ENCODE measurements around the gene SERP2.

Gene SERP2

DNA sequence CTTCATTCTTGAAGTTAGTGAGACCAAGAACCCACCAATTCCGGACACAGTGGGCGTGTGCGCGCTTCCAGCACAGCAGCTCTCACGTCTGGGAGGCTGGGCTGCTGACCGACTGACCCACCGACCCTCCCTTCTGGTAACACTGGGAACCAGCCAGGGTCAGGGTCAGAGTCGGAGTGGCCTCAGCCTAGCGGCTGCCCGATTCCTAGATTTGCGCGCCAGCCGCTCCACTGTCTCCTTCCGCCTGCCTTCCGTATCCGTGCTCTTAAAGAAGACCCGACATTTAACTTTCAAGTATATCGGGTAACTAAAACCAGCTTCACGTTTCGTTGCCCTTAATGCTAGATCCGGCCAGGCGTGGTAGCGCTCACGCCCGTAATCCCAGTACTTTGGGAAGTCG, 41.1 kb downstream of the SERP2 start:
- DNase-seq: no peak

DNA sequence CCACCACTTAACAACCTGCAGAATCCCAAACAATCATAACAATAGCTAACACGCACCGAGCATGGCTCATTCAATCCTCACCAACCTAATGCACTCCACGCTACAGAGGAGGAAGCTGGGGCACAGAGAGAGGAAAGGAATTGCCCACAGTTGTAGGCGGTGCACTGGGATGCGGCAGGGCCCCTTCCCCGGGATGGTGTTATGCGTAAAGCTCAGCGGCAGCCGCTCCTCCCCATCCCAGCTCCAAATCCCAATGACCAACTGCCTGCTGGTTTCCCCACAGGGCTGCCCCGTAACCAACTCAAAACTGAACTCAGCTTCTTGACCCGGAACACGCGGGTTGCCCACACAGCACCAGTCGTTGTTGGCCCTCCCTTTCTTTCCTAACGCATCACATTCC, 42.2 kb downstream of the SERP2 start:
- DNase-seq: no peak

DNA sequence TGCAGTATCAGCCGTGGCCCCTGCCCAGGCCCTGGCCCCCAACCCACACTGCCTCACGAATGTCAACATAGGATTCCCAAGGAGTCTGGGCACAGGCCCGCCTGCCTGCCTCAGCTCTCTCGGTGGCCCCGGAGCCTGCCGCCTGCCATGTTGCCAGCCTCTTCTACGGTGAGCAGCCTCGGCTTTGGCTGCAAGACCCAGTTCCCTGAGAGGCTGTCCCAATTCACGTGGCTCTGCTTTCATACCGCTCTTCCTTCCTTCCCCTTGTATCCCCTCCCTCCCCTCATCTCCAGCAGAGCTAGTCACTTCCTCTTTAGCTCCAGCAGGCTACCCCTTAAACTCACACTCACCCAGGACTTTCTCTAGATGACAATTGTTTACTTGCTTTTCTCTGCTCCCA, 42.7 kb downstream of the SERP2 start:
- DNase-seq: no peak

DNA sequence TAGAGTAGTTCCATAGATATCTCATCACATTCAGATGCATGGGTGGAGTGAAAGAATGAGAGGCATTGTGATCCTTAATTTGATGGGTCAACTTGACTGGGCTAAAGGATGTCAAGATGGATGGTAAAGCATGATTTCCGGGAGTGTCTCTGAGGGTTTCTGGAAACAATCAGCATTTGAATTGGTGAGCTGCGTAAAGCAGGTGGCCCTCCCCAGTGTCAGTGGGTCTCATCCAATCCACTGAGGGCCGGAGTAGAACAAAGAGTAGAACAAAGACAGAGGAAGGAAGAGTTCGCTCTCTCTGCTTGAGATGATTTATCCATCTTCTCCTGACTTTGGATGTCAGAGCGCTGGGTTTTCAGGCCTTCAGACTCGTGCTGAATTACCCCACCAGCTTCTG, 43.1 kb downstream of the SERP2 start:
- DNase-seq: no peak

DNA sequence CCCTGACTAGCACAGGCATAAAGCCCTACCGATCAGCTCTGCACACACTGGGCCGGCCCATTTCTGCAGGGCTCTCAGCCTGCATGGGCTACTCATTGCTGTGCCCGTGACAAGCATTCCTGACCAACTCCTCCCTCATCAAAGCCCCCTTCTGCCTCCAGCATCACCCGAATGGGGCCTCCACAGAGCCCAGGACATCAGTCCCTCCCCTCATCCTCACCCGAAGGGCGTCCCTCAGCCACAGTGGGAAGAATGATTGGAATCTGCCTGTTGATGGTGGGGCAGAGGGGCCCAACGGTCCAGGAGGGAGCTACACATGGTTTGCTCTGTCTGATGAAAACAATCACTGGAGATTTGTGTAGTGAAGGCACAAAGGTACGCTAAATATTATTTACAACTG, 43.8 kb downstream of the SERP2 start:
- DNase-seq: no peak

DNA sequence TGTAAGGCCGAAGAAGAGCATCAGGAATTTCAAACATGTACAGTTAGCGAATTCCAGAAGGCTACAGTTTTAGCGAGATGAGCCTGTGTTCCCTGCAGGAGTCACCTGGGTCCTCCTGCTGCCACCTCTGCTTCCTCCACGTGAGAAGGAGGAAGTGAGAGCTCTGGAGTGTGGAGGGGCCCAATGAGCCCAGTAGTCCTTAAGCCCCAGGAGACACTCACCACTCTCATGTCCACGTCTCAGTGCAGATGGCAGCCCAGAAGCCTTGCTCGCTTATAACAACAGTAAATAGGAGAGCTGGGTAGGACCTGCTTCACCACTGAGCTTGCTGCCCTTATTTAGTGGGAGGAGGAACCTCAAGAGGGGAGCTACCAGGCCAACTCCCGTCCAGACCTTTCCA, 44.3 kb downstream of the SERP2 start:
- no peak for DNase-seq

DNA sequence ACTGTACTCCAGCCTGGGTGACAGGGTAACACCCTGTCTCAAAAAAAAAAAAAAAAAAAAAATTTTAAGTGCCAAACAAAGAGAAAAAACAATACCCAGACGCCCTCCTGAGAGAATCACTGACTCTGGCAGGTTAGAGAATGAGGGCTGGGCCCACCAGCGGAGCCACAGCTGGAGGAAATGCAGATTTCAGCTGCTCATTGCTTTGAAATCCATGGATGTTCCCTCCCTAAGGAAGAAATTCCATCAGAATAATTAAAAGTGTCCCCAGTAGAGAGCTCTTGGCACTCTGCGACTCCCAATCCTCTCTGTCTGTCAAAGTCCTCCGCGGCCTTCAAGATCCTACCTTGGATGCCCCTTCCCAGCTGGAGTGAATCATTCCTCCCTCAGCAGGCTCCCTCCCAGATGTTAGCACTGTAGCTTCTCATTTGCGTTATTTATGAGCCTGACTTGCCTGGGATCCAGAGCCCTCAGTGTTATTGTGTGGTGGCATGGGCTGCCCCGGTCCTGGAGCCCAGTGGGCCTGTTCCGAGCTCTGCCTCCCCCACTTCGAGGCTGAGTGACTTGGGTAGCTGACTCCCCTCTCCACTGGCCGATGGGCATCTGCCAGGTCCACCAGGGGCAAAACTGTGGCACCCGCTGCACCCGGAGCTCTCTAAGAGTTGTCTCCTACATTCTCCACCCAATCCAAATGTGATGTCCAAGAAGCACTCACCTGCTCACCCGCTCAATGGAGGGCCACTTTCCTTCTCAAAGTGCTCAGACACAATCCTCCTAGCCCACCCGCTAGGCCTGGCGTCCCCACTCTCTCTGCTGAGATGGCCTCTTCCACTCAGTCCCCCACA, 47.0 kb downstream of the SERP2 start:
- no peak for DNase-seq

DNA sequence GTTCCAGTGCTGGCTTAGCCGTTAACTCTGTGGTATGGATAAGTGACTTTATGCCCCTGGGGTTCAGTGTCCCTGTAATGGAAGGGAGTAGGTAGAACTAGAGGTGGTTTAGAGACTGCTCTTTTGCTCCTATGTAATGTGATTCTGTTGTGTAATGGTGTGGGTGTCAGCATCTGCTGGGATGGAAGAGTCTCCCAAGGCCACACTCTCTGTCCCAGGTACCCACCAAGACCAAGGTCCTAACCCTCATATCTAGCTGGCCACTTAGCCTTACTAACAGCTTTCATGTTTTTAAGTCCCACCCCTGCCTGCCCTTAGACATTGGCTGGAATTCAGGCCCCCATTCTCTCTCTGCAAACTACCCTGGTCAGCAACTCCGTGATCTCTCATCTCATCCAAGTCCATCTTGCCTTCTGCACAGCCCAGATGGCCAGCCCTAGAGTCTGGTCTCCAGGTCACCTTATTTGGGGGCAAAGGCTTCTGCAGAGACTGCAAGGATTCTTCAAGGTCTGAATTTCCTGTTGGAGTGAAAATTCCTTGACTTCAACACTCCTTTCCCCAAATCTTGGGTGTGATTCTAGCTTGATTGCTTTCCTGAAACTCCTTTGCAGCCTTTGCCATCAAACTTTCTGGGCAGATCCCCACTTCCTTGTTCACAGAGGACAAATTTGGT, 48.4 kb downstream of the SERP2 start:
- DNase-seq: no peak

DNA sequence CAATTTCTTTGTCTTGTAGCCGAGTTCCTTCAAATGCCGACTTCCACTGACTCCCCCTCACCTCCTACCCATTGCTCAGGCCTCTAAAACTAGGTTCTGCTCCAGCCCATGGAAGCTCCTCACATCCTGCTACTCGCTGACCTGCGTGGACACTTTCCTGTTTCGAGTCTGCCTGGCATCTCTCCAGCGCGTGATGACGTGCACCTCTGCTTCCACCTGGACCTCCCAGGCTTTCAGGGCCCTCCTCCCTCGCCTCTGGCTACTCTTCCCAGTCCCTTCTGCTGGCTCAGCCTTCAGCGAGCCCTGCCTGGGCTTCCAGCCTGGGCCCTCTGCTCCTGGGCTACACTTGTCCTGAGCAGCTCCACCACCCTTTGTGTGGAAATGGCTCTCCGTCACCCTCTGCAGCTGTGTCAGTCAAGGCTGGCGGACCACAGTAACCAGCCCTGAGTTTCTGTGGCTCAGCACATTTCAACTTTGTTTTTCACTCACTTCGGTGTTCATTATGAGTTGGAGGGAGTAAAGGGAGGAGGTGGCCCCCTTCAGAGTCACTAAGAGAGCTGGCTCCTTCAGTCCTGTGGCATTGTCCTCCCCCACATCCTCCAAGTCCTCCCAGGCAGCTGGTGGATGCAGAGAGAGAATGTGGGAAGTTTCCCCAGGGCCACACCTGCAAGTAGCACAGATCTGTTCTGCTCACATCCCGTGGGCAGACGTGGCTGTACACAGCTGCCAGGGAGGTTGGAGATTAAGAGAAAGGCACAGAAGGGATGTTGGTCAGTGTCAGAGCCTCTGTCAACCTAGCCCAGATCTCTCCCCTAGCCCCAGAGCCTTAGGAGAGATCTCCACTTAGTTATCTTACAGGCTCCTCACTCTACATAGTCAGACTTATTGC, 49.4 kb downstream of the SERP2 start:
- DNase-seq: no peak

DNA sequence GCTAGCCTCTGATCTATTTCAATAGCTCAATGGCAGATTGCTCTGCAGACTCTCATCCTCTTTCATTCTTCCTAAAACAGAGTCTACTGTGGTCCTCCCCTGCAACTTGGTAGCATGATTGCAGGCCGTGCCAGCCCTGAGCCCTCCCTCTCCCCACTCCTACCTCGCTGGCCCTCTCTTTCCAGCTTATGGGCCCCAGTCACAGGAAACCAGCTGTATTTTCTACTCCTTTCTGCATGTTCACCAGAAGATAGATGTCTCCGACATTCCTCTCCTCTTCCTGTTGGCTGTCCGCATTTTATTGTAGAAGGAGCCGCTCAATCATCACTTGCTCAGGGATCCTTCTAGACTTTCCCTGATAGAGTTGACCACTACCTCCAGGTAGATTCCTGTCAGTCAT, 50.2 kb downstream of the SERP2 start:
- DNase-seq: no peak

DNA sequence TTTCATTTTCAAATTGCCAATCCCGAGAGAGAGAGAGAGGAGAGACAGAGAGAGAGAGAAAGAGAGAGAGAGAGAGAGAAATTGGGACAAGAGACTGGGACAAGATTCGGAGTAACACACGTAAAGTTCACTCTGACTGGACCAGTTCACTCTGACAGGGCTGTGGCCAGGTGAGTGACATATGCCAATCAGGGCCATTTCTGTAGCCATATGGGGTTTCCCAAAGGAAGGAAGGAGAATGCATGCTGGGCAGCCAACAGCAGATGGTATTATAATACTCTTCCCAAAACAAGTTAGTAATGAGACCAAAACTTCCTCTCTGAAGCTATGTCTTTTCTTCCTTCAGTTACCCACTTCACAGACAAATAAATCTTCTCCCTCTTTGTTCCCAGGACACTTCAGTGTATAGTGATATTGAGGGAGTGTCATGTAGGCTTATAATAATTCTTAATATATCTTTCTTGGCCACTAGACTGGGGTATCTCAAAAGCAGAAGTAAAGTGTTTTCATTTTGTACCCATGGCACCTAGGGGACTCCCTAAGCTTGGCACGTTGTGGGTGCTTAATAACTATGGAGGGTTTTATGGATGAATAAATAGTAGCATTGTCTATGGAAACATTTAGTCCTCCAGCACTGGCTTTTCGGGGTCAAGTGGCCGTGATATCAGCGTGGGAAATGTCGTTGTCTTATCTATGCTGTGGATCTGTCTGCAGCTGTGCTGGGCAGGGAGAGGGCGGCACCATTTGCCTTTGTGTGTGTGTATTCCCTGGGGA, 51.6 kb downstream of the SERP2 start:
- DNase-seq: no peak

DNA sequence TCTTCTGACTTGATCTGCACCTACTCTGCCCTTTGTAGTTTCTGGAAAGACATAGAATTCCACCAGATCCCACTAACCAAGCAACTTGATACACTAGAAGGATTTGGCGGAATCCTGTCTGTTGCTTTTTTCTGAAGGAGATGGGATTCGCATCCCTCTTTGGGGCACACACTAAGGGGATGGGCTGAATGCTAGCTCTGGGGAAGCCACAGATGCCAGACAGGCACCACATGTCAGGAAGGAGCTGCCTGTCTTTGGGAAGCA, 52.1 kb downstream of the SERP2 start:
- no peak for DNase-seq

DNA sequence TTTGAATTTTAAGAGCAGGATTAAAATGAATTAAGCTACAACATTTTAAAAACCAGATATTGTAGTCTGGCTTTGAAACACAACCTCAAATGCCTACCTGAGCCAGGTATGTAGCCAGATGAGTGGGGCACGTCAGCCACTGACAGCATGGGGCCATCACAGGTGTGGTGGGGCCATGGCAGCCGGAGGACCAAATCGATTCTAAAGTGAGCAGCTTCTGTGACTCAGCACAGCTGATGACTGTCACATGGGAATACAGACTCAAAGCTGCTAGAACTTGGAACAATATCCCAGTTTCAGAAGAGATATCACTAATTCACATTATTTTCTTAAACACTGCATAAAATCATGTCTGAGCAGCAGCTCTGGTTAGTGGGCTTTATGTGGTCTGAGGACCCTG, 52.8 kb downstream of the SERP2 start:
- no peak for DNase-seq

DNA sequence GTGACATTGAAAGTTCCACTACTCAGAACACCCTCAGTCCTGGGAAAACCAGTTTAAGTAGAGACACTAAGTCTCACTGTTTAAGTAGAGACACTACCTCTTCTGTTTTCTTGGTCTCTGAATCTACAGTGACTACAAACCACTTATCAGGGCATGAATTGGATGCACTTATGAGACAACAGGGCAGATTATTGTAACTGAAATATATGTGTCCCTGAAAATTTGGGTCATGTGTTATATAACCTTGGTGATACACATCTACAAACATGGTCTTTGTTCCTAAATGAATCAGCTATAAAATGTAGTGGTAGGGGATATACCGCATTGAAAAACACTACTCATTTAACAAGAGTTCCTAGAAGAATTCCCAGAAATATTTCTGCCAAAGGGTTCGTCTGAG, 55.7 kb downstream of the SERP2 start:
- DNase-seq: no peak

DNA sequence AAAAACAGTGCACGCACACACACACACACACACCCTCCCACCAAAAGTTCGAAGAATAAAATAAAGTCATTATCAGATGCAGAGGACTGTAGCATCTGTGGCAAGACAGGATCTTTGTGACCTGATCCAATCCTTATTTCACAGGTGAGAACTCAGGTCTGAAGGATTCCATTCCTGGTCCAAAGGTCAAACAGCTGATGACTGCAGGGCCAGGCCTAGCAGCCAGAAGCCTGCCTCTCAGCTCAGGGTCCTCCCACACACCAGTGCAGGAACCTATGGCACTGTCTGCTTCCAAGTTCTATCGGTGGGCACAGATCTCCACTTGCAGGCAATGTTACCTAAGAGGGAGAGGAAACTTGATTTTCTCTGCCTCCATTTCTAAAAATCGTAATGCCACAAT, 57.5 kb downstream of the SERP2 start:
- DNase-seq: no peak

DNA sequence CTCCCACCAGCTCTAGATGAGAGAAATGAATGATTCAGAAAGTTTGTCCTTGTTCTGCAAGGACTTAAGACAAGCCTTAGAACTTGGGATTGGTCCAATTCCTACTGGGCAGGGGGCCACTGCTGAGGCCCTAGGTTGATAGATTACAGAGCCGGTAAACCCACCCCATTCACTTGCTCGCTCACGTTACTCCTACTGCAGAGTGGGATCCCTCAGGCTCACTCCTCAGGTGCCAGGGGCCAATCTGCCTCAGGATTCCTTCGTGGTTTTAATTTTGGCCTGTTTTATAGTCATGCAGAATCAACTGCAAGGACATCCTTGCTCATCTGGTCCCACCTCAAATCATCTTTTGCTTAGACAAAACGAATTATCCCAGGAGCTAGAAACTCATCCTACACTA, 59.0 kb downstream of the SERP2 start:
- DNase-seq: no peak

DNA sequence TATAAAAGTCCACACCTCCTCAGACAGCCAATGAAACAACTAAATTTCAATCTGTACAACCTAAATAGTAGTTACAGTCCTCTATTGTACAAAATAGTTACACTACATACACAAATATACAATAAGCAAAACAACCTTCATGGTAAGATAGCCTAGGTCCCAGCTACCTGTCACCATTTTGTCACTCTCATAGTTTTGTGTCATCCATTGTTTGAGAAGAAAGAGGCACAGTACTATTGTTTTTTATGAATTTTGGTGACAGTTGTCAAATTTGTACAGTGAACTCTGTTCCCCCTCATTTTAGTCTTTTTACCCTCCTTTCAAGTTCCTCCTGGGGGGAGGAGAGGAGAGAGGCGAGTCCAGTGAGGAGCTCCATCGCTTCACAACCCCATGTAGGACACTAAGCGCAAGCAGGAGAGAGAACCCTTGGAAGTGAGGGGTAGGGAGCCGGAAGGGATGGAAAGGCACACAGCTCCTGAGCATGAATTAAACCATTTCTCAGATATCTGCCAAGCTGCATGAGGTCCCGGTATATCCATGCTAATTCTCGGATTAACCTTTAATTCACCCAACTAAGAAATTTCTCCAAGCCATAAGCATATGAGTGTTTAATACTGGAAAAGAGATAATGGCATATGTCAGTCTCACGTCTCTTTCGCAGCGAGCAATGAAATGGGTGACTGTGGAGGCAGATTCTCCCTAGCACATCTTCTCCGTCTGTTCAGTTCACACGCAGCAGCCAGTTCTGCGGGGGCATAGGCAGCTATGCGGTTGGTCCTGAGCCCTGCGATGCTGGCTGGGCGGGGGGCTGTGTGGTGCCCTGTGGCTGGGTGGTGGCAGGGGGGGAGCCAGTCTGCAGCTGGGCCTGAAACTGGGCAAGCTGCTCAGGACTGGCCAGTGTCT, 60.5 kb downstream of the SERP2 start:
- DNase-seq: no peak

DNA sequence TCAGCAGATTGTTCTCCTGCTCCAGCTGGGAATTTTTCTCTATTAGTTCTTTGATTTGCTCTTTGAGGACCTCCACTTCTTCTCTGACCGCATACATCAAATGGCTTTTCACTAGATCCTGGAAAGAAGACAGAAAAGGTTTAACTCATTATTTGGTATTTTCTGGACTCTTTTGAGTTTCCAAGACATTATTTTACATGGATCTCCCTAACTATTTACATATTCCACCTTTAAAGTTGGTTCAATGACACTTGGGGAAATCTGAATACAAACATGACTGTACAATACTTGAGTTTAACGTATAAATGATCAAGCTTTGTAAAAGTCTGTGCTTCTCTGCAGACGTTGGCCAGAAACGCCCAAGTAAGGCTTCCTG, 61.1 kb downstream of the SERP2 start:
- DNase-seq: no peak

DNA sequence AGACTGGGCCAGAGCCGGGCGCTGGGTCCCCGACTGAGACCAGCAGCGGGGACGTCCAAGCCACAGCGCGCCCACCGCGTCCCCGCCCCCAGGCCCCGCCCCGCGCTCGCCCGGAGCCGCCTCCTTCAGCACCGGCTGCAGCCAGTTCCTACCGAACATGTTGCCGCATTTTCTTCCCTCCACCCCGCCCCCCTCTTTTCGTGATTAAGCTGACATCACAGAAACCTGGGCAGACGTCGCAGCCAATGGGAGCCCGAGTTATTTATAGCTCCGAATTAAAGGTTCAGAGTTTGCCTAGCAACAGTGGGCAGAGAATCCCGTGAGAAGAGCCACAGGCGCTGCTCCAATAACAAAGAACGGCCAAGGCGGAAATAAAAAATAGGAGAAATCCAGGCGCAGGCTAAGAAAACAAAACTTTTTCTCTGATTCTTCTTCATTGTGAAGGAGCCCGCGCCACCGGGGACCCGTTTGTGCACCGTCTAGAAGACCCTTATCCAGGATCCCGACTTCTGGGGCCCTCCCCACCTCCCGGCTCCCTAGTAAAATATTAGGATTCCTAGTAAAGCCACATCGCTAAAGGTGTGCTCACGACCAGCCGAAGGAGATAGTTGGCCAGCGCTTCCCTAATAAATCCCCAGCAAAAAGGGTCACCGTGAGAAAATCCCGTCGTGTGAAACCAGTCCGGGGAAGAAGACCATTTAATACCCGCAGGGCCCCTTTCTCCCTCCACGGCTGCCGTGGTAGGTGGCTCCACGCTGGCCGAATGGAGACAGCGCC, 61.7 kb downstream of the SERP2 start:
- peak; percentile 63 for DNase-seq

DNA sequence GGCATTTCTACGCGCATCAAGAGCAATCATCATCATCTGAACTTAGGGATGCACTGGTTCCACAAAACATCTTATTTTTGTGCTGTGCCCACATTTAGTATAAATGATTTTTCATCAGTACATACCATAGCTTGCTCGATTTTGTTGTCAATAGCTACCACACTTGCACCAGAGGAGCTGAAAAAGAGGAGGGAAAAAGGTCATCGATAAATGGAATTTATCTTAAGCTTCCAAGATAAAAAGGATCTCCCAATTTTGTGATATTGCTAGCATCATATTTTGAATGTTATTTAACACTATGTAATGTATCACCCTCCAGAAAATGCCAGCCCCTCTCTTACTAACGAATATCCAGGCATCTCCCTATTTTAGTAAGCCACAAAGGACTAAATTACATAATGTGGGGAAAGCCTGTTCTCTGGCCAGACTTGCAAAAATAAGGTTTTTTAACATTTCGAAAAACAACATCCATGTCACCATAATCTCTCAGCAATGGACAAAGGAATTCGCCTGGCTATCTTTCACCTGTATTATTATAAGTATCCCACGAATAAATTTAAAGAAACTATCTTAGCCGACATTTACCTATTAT, 62.4 kb downstream of the SERP2 start:
- no peak for DNase-seq
